OCI-LY3 (cell line): ENCODE measurements around the gene STX2.
"Not testable (repeated sequence)": the region's sequence is repeated elsewhere in the genome, so short reads cannot be mapped to it uniquely, and the experiment has no call there.

Experiments
- H2AFZ ChIP-seq: fragments of 200-600, 300-600 bp; shearing (Covaris generic); 2 replicates; pipeline ENCODE4 v1.6.0; 2014; ENCODE audit warnings: antibody characterized with exemption, low read depth, low read length
- H3K27ac ChIP-seq: fragments of 200-600, 300-600 bp; sonication (generic); 2 replicates; pipeline ENCODE4 v1.5.1; 2014; ENCODE audit warnings: mild to moderate bottlenecking, low read length, moderate library complexity, mixed read lengths
- H3K27me3 ChIP-seq: fragments of 200-600, 300-600 bp; sonication (generic); 2 replicates; pipeline ENCODE4 v1.6.1; 2014; ENCODE audit warnings: low read depth, low read length, mixed read lengths
- H3K36me3 ChIP-seq: fragments of 200-600, 300-600 bp; sonication (generic); replicated peaks from 2 replicates; pipeline ENCODE3; 2014; ENCODE audit warnings: low read depth, low read length, mixed read lengths
- H3K4me1 ChIP-seq: fragments of 300-600, 200-600 bp; sonication (generic); 2 replicates; pipeline ENCODE4 v1.6.1; 2014; ENCODE audit warnings: low read length, mixed read lengths
- H3K4me2 ChIP-seq: fragments of 200-600, 300-600 bp; sonication (generic); 2 replicates; pipeline ENCODE4 v1.6.1; 2014; ENCODE audit warnings: low read length, mixed read lengths
- H3K4me3 ChIP-seq: fragments of 300-600, 200-600 bp; sonication (generic); 2 replicates; pipeline ENCODE4 v1.5.1; 2014; ENCODE audit warnings: antibody characterized with exemption, mild to moderate bottlenecking, low read length, moderate library complexity
- H3K79me2 ChIP-seq: fragments of 300-600, 200-600 bp; shearing (Covaris generic); 2 replicates; pipeline ENCODE4 v1.6.1; 2014; ENCODE audit warnings: mild to moderate bottlenecking, low read length, mixed read lengths
- H3K9ac ChIP-seq: fragments of 300-600, 200-600 bp; shearing (Covaris generic); 2 replicates; pipeline ENCODE4 v1.6.0; 2014; ENCODE audit warnings: mild to moderate bottlenecking, low read length, moderate library complexity
- H3K9me3 ChIP-seq: fragments of 200-600, 300-600 bp; shearing (Covaris generic); 2 replicates; pipeline ENCODE4 v1.6.1; 2014; ENCODE audit warnings: low read length, mixed read lengths; ENCODE audit not compliant: insufficient read depth
- H4K20me1 ChIP-seq: fragments of 200-600, 300-600 bp; sonication (generic); 2 replicates; pipeline ENCODE4 v1.6.1; 2016; ENCODE audit warnings: low read length, mixed read lengths; ENCODE audit not compliant: insufficient read depth
- EZH2phosphoT487 ChIP-seq: fragments of 200-600 bp; shearing (Covaris generic); IDR thresholded peaks from 2 replicates; pipeline ENCODE4 v1.6.1; 2018; ENCODE audit warnings: antibody characterized with exemption, mixed run types, low read depth
- TF ChIP-seq, protein P1 (sequence below): fragments of 200-600, 300-600 bp; sonication (generic); IDR thresholded peaks from 2 replicates; pipeline ENCODE4 v1.5.1; 2014; ENCODE audit warnings: antibody characterized with exemption, low read length, low read depth

STX2 gene

DNA sequence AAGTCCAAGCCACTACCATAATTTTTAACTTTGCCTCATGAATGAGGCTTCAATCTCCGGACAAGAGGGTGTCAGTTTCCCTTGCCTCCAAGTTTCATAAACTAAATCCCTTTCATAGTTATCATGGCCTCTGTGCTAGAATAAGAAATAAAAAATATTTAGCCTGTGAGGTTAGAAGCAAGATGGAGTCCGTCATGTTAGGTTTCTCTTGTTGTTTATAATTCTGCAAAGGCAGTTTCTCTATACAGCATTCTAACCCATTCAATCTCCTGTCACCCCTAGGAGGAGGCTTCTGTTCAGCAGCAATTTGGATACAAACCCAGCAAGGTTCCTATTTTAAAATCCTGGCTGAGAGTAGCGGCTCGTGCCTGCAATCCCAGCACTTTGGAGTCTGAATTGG, 17.0 kb upstream of the STX2 start:
- Histone ChIP-seq H3K27me3 (no peaks in the 10 kb centered on the region), H3K9ac (no peak overlapping the region), H3K4me1 (peaks cover 12% of the 10 kb centered on the region), H3K9me3 (peaks cover 7% of the 10 kb centered on the region; the same call in 1 of the 2 replicates), H3K79me2 (no peaks in the 10 kb centered on the region), H3K27ac (no peak overlapping the region), H3K4me3 (no peak overlapping the region), H4K20me1 (no peaks in the 10 kb centered on the region), H2AFZ (no peak overlapping the region), H3K4me2 (no peak overlapping the region), H3K36me3 (no peaks in the 10 kb centered on the region)
- no peak for TF ChIP-seq EZH2phosphoT487
- TF ChIP-seq, protein P1, sequence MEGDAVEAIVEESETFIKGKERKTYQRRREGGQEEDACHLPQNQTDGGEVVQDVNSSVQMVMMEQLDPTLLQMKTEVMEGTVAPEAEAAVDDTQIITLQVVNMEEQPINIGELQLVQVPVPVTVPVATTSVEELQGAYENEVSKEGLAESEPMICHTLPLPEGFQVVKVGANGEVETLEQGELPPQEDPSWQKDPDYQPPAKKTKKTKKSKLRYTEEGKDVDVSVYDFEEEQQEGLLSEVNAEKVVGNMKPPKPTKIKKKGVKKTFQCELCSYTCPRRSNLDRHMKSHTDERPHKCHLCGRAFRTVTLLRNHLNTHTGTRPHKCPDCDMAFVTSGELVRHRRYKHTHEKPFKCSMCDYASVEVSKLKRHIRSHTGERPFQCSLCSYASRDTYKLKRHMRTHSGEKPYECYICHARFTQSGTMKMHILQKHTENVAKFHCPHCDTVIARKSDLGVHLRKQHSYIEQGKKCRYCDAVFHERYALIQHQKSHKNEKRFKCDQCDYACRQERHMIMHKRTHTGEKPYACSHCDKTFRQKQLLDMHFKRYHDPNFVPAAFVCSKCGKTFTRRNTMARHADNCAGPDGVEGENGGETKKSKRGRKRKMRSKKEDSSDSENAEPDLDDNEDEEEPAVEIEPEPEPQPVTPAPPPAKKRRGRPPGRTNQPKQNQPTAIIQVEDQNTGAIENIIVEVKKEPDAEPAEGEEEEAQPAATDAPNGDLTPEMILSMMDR, result no peak

DNA sequence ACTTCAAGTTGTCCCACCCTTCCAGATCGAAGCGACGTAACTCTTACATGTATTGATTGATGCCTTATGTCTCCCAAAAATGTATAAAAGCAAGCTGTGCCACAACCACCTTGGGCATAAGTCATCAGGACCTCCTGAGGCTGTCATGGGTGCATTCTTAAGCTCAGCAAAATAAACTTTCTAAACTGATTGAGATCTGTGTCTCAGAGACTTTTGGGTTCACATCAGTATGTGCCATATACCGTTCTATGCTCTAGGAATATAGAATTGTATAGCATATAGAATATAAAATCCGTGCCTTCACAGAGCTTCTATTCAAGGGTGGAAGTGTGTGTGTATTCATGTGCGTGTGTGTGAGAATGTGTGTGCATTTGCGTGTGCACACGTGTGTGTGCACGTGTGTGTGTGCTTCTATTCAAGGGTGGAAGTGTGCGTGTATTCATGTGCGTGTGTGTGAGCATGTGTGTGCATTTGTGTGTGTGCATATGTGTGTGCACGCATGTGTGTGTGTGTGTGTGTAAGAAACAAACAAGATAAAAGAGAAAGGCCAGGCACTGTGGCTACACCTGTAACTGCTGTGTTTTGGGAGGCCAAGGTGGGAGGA, 11.5 kb upstream of the STX2 start:
- Histone ChIP-seq H3K9me3 (0 out of 2 replicates have a peak, but pooled peaks cover 3% of the 10 kb centered on the region), H3K4me2 (no peak overlapping the region), H3K9ac (no peak overlapping the region), H3K36me3 (no peaks in the 10 kb centered on the region), H3K4me1 (peaks cover 12% of the 10 kb centered on the region), H4K20me1 (no peaks in the 10 kb centered on the region), H2AFZ (no peak overlapping the region), H3K27me3 (no peaks in the 10 kb centered on the region), H3K79me2 (no peaks in the 10 kb centered on the region), H3K27ac (no peak overlapping the region), H3K4me3 (no peak overlapping the region)
- TF ChIP-seq EZH2phosphoT487, result no peak
- TF ChIP-seq, protein P1, result no peak

DNA sequence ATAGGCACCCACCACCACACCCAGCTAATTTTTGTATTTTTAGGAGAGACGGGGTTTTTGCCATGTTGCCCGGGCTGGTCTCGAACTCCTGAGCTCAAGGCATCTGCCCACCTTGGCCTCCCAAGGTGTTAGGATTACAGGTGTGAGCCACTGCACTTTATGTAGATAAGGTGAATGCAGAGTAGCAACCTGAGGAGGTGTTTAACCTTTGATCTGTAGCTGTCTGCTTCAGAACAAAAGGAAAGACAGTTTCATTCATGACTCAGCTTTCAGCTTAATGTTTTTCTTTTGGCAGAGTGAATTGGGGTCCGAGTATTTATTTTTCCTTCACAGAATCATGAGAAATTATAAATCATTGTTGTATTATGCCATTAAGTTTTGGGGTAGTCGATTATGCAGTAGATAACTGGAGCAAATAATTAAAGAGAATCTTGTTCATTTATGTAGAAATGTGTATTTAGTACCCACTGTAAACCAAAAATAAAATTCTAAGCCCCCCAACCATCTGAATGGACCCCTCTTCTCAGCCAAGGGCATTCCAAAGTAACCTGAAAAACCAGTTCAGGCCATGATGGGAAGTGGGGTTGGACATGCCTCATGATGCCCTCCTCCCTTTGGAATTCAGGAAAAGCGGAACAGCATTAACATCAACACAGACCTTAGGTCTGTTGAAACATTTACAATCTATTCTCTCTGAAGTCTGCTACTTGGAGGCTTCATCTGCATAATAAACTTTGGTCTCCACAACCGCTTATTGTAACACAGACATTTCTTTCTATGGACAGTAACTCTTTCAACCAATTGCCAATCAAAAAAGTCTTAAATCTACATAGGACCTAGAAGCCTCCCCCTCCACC, 10.7 kb upstream of the STX2 start:
- no peak overlapping the region for H3K9ac ChIP-seq
- H3K4me3 ChIP-seq, result no peak overlapping the region
- no peak overlapping the region for H3K27ac ChIP-seq
- no peak overlapping the region for H3K4me2 ChIP-seq
- no peaks in the 10 kb centered on the region for H3K27me3 ChIP-seq
- 0 out of 2 replicates have a peak, but pooled peaks cover 3% of the 10 kb centered on the region for H3K9me3 ChIP-seq
- no peaks in the 10 kb centered on the region for H4K20me1 ChIP-seq
- no peak for TF ChIP-seq EZH2phosphoT487
- TF ChIP-seq, protein P1, result no peak
- H2AFZ ChIP-seq, result no peak overlapping the region
- H3K79me2 ChIP-seq, result no peaks in the 10 kb centered on the region
- H3K36me3 ChIP-seq, result no peaks in the 10 kb centered on the region
- peaks cover 7% of the 10 kb centered on the region for H3K4me1 ChIP-seq

DNA sequence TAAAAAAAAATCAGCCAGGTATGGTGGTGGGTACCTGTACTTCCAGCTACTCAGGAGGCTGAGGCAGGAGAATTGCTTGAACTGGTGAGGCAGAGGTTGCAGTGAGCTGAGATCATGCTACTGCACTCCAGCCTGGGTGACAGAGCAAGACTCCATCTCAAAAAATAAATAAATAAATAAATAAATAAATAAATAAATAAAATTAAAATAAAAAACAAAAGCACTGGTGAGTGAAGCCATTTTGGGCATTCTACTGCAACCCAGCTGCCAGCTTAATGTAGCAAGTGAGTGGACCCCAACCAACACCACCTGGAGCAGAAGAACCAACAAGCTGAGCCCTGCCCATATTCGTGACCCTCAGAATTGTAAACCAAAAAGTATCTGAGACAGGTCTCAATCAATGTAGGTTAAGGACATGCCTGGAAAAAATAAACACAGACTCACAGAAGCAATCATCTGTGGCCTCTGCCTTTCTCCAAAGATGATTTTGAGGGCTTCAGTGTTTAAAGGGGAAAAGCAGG, 9.8 kb upstream of the STX2 start:
- not testable (repeated sequence) for H4K20me1 ChIP-seq, H3K27ac ChIP-seq, H3K79me2 ChIP-seq, H2AFZ ChIP-seq, H3K4me1 ChIP-seq, H3K36me3 ChIP-seq, H3K9me3 ChIP-seq, H3K4me2 ChIP-seq, H3K27me3 ChIP-seq, H3K4me3 ChIP-seq, H3K9ac ChIP-seq

DNA sequence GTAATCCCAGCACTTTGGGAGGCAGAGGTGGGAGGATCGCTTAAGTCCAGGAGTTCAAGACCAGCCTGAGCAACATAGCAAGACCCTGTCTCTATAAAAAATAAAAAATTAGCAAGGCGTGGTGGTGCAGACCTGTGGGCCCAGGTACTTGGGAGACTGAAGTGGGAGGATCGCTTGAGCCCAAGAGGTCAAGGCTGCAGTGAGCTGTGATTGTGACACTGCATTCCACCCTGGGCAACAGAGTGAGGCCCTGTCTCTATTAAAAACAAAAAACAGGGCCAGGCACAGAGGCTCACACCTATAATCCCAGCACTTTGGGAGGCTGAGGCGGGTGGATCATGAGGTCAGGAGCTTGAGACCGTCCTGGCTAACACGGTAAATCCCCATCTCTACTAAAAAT, 9.1 kb upstream of the STX2 start:
- H3K27ac ChIP-seq, H3K4me2 ChIP-seq, H2AFZ ChIP-seq: not testable (repeated sequence)

More for the DNA sequence above, 9.1 kb upstream of the STX2 start:
- H3K79me2 ChIP-seq, H3K27me3 ChIP-seq, H3K36me3 ChIP-seq, H4K20me1 ChIP-seq, H3K9me3 ChIP-seq, H3K4me3 ChIP-seq, H3K4me1 ChIP-seq, H3K9ac ChIP-seq: not testable (repeated sequence)
